ENCODE results near the gene ZSWIM4.

Gene ZSWIM4

GRCh38 chr19:13876834-13877233 is 81.6 kb downstream of the ZSWIM4 start, which contains the start of gene NANOS3:
Gene NANOS3, plus strand, starts transcription at chr19:13877134. Its CDS starts 115 bp downstream, at chr19:13877249.
- DNase-seq: no peak

- DNase-seq: no peak
Observed at GRCh38 chr19:13877303-13877702, 82.1 kb downstream of the ZSWIM4 start.

- DNase-seq: peak; percentile 99
Observed at GRCh38 chr19:13880059-13881043, 85.1 kb downstream of the ZSWIM4 start.

GRCh38 chr19:13881251-13881691 is 86.0 kb downstream of the ZSWIM4 start:
- DNase-seq: no peak
